Smooth muscle cell (in vitro differentiated cells): ENCODE results near the gene FAM43A. TPM values are rescaled to one million over a fixed set of nuclear protein-coding genes. Genes with fewer than 3 reads are reported as not detected.

Source experiments
- DNase-seq: peaks from one replicate; lab custom pipeline; 2025; ENCODE audit not compliant: unreplicated experiment; lab: John Stamatoyannopoulos, UW
- H2AFZ ChIP-seq: fragments of 200-600 bp; sonication (generic); 2 replicates; pipeline ENCODE4 v1.6.0; 2016; ENCODE audit warnings: antibody characterized with exemption, low read depth, mild to moderate bottlenecking
- H3F3A ChIP-seq: fragments of 200-600 bp; sonication (generic); 2 replicates; pipeline ENCODE4 v1.6.0; 2017; ENCODE audit warnings: antibody characterized with exemption, low read depth
- H3K27ac ChIP-seq: fragments of 200-600 bp; sonication (generic); 2 replicates; pipeline ENCODE4 v1.5.1; 2016; ENCODE audit warnings: low read depth, mild to moderate bottlenecking
- H3K27me3 ChIP-seq: fragments of 200-600 bp; sonication (generic); 2 replicates; pipeline ENCODE4 v1.6.1; 2016; ENCODE audit warnings: low read depth, mild to moderate bottlenecking
- H3K36me3 ChIP-seq: fragments of 200-600 bp; sonication (generic); 2 replicates; pipeline ENCODE4 v1.5.1; 2016; ENCODE audit warnings: low read depth
- H3K4me1 ChIP-seq: fragments of 200-600 bp; sonication (generic); 2 replicates; pipeline ENCODE4 v1.5.1; 2016; ENCODE audit warnings: low read depth
- H3K4me2 ChIP-seq: fragments of 200-600 bp; sonication (generic); 2 replicates; pipeline ENCODE4 v1.6.0; 2016; ENCODE audit warnings: mild to moderate bottlenecking
- H3K4me3 ChIP-seq: fragments of 200-600 bp; sonication (generic); 2 replicates; pipeline ENCODE4 v1.5.1; 2016; ENCODE audit warnings: mild to moderate bottlenecking
- H3K79me2 ChIP-seq: fragments of 200-600 bp; sonication (generic); 2 replicates; pipeline ENCODE4 v1.6.0; 2016; ENCODE audit warnings: low read depth, mild to moderate bottlenecking
- H3K9ac ChIP-seq: fragments of 200-600 bp; sonication (generic); 2 replicates; pipeline ENCODE4 v1.6.0; 2016; ENCODE audit warnings: low read depth
- H3K9me3 ChIP-seq: fragments of 200-600 bp; sonication (generic); replicated peaks from 2 replicates; pipeline ENCODE4 v1.5.1; 2016; ENCODE audit warnings: low read depth
- H4K20me1 ChIP-seq: fragments of 200-600 bp; sonication (generic); 2 replicates; pipeline ENCODE4 v1.6.0; 2016; ENCODE audit warnings: low read depth
- CTCF ChIP-seq: fragments of 200-600 bp; sonication (generic); IDR thresholded peaks from 2 replicates; pipeline ENCODE4 v1.5.1; 2017; ENCODE audit warnings: borderline replicate concordance, mild to moderate bottlenecking, antibody characterized with exemption; ENCODE audit not compliant: insufficient read depth, poor library complexity, severe bottlenecking
- WGBS: methylation state at CpG from one replicate; pipeline ENCODE4 v1.1.7; 2016; ENCODE audit warnings: low lambda C conversion rate; 5-methylcytosine and 5-hydroxymethylcytosine counted together
- polyA plus RNA-seq: library from polyadenylated mRNA; unstranded; fragments of >200 nt; fragmentation: Nextera tagmentation; extraction: Ambion mirVana; gene quantifications from 2 replicates; pipeline ENCODE4 v1.2.1, GENCODE V29; 2016
- total RNA-seq: library from RNA; depleted of rRNA; stranded (reverse); fragments of >200 nt; gene quantifications from 2 replicates; pipeline ENCODE4 v1.2.3, GENCODE V29; 2014

FAM43A gene
- total and polyA plus RNA-seq, 2 experiments from 2014 or later = 19.0 to 73.4 TPM

DNA sequence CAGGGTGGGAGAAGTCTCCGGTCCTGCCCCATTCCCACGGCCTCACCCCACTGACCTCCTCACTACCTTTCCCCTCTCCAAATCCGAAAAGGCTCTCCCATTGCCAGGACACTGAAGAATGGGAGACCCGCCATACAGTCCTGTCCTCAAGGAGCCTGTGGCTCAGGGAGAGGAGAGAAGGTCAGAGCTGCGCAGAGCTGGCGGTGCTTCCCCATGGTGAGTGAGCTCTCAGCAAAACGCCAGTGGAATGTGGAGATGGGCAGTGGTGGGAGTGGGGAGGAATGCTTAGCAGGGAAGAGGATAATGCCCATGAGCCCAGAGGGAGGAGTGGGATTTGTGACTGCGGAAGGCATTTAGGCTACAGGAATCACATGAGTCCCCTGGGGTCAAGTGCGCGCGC, 20.1 kb downstream of the FAM43A start:
- H3K4me2 ChIP-seq = no peak overlapping the region
- 74% methylated on average over 10 of the region's 11 CpGs for WGBS
- no peaks in the 10 kb centered on the region for H3K36me3 ChIP-seq
- H3K4me3 ChIP-seq = no peak overlapping the region
- no peak overlapping the region for H2AFZ ChIP-seq
- H3K27me3 ChIP-seq = no peaks in the 10 kb centered on the region
- no peak for DNase-seq
- no peak overlapping the region for H3K9ac ChIP-seq
- H3K4me1 ChIP-seq = no peaks in the 10 kb centered on the region
- TF ChIP-seq CTCF = no peak
- no peaks in the 10 kb centered on the region for H4K20me1 ChIP-seq
- H3K9me3 ChIP-seq = no peaks in the 10 kb centered on the region
- H3F3A ChIP-seq = no peaks in the 10 kb centered on the region
- no peaks in the 10 kb centered on the region for H3K79me2 ChIP-seq
- H3K27ac ChIP-seq = no peak overlapping the region

DNA sequence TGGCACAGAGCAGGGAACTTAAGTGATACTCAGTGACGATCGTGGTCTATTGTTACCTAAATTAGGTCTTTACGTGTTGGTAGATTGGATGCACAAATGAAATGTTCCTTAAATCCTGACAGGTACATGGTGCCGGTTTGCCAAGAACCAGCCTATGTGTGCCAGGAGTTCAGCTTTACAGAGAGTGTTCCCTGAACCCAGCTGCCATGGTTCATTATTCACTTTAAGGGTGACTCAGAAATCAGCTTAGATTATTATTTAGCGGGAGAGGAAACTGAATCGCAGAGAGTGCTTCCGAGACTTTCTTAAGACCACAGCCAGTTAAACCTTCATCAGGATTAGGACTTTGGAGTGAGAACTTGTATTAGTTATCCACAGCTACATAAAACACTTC, 21.5 kb downstream of the FAM43A start:
- H4K20me1 ChIP-seq = no peaks in the 10 kb centered on the region
- H3F3A ChIP-seq = no peaks in the 10 kb centered on the region
- H3K79me2 ChIP-seq = no peaks in the 10 kb centered on the region
- 67% methylated on average over 7 of the region's 7 CpGs for WGBS
- H3K9me3 ChIP-seq = no peaks in the 10 kb centered on the region
- H3K27me3 ChIP-seq = no peaks in the 10 kb centered on the region
- H3K27ac ChIP-seq = no peak overlapping the region
- no peak overlapping the region for H3K4me3 ChIP-seq
- no peak overlapping the region for H3K4me2 ChIP-seq
- H2AFZ ChIP-seq = no peak overlapping the region
- H3K36me3 ChIP-seq = no peaks in the 10 kb centered on the region
- no peak overlapping the region for H3K9ac ChIP-seq
- no peaks in the 10 kb centered on the region for H3K4me1 ChIP-seq
- no peak for TF ChIP-seq CTCF
- DNase-seq = no peak

DNA sequence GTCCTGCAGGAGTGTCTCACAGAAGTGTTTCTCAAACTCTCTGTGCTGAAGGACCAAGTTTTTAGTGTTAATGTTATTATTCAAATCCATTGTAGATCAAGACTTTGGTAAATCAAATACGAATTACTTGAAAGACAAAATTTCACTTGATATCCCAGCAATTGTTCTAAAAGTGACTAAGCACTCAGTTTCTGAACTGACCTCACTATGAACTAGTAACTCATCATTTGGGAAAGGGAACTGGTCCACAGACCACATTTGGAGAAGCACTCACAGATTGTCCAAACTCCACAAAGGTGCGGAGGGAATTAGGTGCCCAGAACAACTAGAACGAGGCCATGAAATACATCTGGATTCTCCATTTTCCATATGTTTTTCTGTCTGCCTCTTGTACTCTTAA, 25.6 kb downstream of the FAM43A start:
- DNase-seq = no peak
- H2AFZ ChIP-seq = no peak overlapping the region
- no peak overlapping the region for H3K9ac ChIP-seq
- H3K27ac ChIP-seq = peak overlapping the region; percentile 28
- H3K36me3 ChIP-seq = no peaks in the 10 kb centered on the region
- WGBS = 97% methylated on average over 3 of the region's 3 CpGs
- H4K20me1 ChIP-seq = no peaks in the 10 kb centered on the region
- H3K79me2 ChIP-seq = no peaks in the 10 kb centered on the region
- no peaks in the 10 kb centered on the region for H3K4me1 ChIP-seq
- no peak overlapping the region for H3K4me3 ChIP-seq
- H3K9me3 ChIP-seq = no peaks in the 10 kb centered on the region
- no peak overlapping the region for H3K4me2 ChIP-seq
- no peak for TF ChIP-seq CTCF
- H3K27me3 ChIP-seq = no peaks in the 10 kb centered on the region
- no peaks in the 10 kb centered on the region for H3F3A ChIP-seq

GRCh38 chr3:194711913-194712312, 26.2 kb downstream of the FAM43A start:
- H3K9ac ChIP-seq = no peak overlapping the region

More at GRCh38 chr3:194711913-194712312, 26.2 kb downstream of the FAM43A start:
- no peaks in the 10 kb centered on the region for H3F3A ChIP-seq
- no peaks in the 10 kb centered on the region for H3K4me1 ChIP-seq
- no peak for DNase-seq
- H3K79me2 ChIP-seq = no peaks in the 10 kb centered on the region
- no peaks in the 10 kb centered on the region for H3K27me3 ChIP-seq
- H3K4me3 ChIP-seq = no peak overlapping the region
- 5% methylated on average over 6 of the region's 6 CpGs for WGBS
- no peaks in the 10 kb centered on the region for H3K36me3 ChIP-seq
- H4K20me1 ChIP-seq = no peaks in the 10 kb centered on the region
- no peak overlapping the region for H2AFZ ChIP-seq
- no peak overlapping the region for H3K4me2 ChIP-seq
- peak overlapping the region; percentile 28 for H3K27ac ChIP-seq
- H3K9me3 ChIP-seq = no peaks in the 10 kb centered on the region
- TF ChIP-seq CTCF = no peak
